A673 (cell line): ENCODE results near the gene APH1A.
"Not testable (repeated sequence)": the region's sequence is repeated elsewhere in the genome, so short reads cannot be mapped to it uniquely, and the experiment has no call there.

ENCODE experiments used
- EZH2 ChIP-seq: fragments of 200-600 bp; sonication (generic); IDR thresholded peaks from 2 replicates; pipeline ENCODE4 v1.6.1; 2017; ENCODE audit warnings: borderline replicate concordance, low read depth, mild to moderate bottlenecking, mixed read lengths, antibody characterized with exemption, low read length; ENCODE audit not compliant: poor library complexity, severe bottlenecking
- TF ChIP-seq, protein P1 (sequence below): fragments of 300-800, 200-600 bp; sonication (generic); conservative IDR thresholded peaks from 2 replicates; pipeline ENCODE4 v1.5.1; 2017; ENCODE audit warnings: low read depth, mild to moderate bottlenecking, antibody characterized with exemption, low read length, moderate library complexity, mixed read lengths

GRCh38 chr1:150314691-150315090, 45.9 kb upstream of the APH1A start:
- TF ChIP-seq, protein P1, sequence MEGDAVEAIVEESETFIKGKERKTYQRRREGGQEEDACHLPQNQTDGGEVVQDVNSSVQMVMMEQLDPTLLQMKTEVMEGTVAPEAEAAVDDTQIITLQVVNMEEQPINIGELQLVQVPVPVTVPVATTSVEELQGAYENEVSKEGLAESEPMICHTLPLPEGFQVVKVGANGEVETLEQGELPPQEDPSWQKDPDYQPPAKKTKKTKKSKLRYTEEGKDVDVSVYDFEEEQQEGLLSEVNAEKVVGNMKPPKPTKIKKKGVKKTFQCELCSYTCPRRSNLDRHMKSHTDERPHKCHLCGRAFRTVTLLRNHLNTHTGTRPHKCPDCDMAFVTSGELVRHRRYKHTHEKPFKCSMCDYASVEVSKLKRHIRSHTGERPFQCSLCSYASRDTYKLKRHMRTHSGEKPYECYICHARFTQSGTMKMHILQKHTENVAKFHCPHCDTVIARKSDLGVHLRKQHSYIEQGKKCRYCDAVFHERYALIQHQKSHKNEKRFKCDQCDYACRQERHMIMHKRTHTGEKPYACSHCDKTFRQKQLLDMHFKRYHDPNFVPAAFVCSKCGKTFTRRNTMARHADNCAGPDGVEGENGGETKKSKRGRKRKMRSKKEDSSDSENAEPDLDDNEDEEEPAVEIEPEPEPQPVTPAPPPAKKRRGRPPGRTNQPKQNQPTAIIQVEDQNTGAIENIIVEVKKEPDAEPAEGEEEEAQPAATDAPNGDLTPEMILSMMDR = not testable (repeated sequence)
- not testable (repeated sequence) for TF ChIP-seq EZH2
